ENCODE results near the gene STPG2. TPM values are rescaled to one million over a fixed set of nuclear protein-coding genes. Genes with fewer than 3 reads are reported as not detected.

Gene STPG2
- total and polyA plus RNA-seq, 4 donors: 0.10 to 0.65 (median 0.33) TPM; not detected in 1

GRCh38 chr4:98110214-98110613 lies 33.1 kb downstream of the STPG2 start:
- no peak overlapping the region for H3K4me3 ChIP-seq (ENCODE audit: low read length in 2 of 2)
- no peaks in the 10 kb centered on the region for H3K27me3 ChIP-seq (ENCODE audit: control insufficient read depth in 1 of 2, insufficient read depth in 2 of 2, low read length in 1 of 2)
- DNase-seq (no peak), ATAC-seq (ENCODE audit: low FRiP score) (no peak)
- H3K27ac ChIP-seq (ENCODE audit: low read depth in 1 of 2, low read length in 2 of 2): no peak overlapping the region
- H3K4me1 ChIP-seq (ENCODE audit: control insufficient read depth in 1 of 2, insufficient read depth in 2 of 2, low read length in 2 of 2): no peaks in the 10 kb centered on the region
- H3K9me3 ChIP-seq (ENCODE audit: control insufficient read depth, low read length): no peaks in the 10 kb centered on the region
- intact Hi-C loops (cut with DNase I): no loop called here
- 48 to 64% methylated on average over 5 of the region's 5 CpGs for WGBS, 2 donors
- H3K36me3 ChIP-seq (ENCODE audit: control insufficient read depth in 1 of 2, insufficient read depth in 2 of 2, low read length in 1 of 2): no peaks in the 10 kb centered on the region

GRCh38 chr4:98102660-98103059 lies 40.6 kb downstream of the STPG2 start:
- Histone ChIP-seq H3K27me3 (ENCODE audit: control insufficient read depth in 1 of 2, insufficient read depth in 2 of 2, low read length in 1 of 2) (no peaks in the 10 kb centered on the region), H3K36me3 (ENCODE audit: control insufficient read depth in 1 of 2, insufficient read depth in 2 of 2, low read length in 1 of 2) (no peaks in the 10 kb centered on the region), H3K4me1 (ENCODE audit: control insufficient read depth in 1 of 2, insufficient read depth in 2 of 2, low read length in 2 of 2) (no peaks in the 10 kb centered on the region), H3K9me3 (ENCODE audit: control insufficient read depth, low read length) (no peaks in the 10 kb centered on the region), H3K27ac (ENCODE audit: low read depth in 1 of 2, low read length in 2 of 2) (no peak overlapping the region), H3K4me3 (ENCODE audit: low read length in 2 of 2) (no peak overlapping the region)
- intact Hi-C loops (cut with DNase I): no loop called here
- 60 to 70% methylated on average over 1 of the region's 1 CpG for WGBS, 2 donors
- ATAC-seq (ENCODE audit: low FRiP score): no peak
- DNase-seq: no peak

- 0 to 38% methylated on average over 1 of the region's 1 CpG for WGBS, 2 donors
- no peaks in the 10 kb centered on the region for H3K4me1 ChIP-seq (ENCODE audit: control insufficient read depth in 1 of 2, insufficient read depth in 2 of 2, low read length in 2 of 2)
- H3K4me3 ChIP-seq (ENCODE audit: low read length in 2 of 2): no peak overlapping the region
- no peaks in the 10 kb centered on the region for H3K36me3 ChIP-seq (ENCODE audit: control insufficient read depth in 1 of 2, insufficient read depth in 2 of 2, low read length in 1 of 2)
- no peaks in the 10 kb centered on the region for H3K9me3 ChIP-seq (ENCODE audit: control insufficient read depth, low read length)
- ATAC-seq (ENCODE audit: low FRiP score) (no peak), DNase-seq (no peak)
- no peak overlapping the region for H3K27ac ChIP-seq (ENCODE audit: low read depth in 1 of 2, low read length in 2 of 2)
- H3K27me3 ChIP-seq (ENCODE audit: control insufficient read depth in 1 of 2, insufficient read depth in 2 of 2, low read length in 1 of 2): no peaks in the 10 kb centered on the region
- intact Hi-C loops (cut with DNase I): no loop called here
These were observed 41.3 kb downstream of the STPG2 start for GRCh38 chr4:98101988-98102387.

DNA sequence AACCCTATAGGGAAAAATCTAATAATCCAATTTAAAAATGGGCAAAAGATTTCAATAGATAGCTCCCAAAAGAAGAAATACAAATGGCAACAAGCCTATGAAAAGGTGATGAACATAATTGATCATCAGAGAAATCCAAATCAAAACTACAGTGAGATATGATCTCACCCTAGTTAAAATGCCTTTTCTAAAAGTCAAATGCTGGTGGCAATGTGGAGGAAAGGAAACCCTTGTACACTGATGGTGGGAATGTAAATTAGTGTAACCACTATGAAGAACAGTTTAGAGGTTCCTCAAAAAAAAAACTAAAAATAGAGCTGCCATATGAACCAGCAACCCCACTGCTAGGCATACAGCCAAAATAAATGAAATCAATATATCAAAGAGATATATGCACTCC lies 44.5 kb downstream of the STPG2 start:
- intact Hi-C loops (cut with DNase I): no loop called here
- H3K27me3 ChIP-seq (ENCODE audit: control insufficient read depth in 1 of 2, insufficient read depth in 2 of 2, low read length in 1 of 2): no peaks in the 10 kb centered on the region
- ATAC-seq (ENCODE audit: low FRiP score) (no peak), DNase-seq (no peak)
- no peak overlapping the region for H3K4me3 ChIP-seq (ENCODE audit: low read length in 2 of 2)
- H3K9me3 ChIP-seq (ENCODE audit: control insufficient read depth, low read length): no peaks in the 10 kb centered on the region
- H3K4me1 ChIP-seq (ENCODE audit: control insufficient read depth in 1 of 2, insufficient read depth in 2 of 2, low read length in 2 of 2): no peaks in the 10 kb centered on the region
- H3K36me3 ChIP-seq (ENCODE audit: control insufficient read depth in 1 of 2, insufficient read depth in 2 of 2, low read length in 1 of 2): no peaks in the 10 kb centered on the region
- no peak overlapping the region for H3K27ac ChIP-seq (ENCODE audit: low read depth in 1 of 2, low read length in 2 of 2)

DNA sequence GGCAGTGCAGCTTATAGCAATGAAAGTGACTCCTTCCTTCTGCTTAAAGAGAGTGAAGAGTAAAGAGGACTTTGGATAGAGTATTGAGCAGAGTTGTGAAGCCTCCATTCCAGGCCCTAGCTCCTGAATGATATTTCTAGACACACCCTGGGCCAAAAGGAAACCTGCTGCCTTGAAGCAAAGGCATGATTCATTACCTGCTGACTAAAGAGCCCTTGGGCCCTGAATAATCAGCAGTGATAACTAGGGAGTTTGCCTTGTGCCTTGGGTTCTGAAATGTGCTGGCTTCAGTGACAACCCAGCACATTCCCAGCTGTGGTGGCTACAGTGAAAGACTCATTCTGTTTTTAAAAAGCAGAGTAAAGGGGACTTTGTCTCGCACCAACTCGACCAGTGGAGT lies 49.2 kb downstream of the STPG2 start:
- Histone ChIP-seq H3K36me3 (ENCODE audit: control insufficient read depth in 1 of 2, insufficient read depth in 2 of 2, low read length in 1 of 2) (no peaks in the 10 kb centered on the region), H3K27me3 (ENCODE audit: control insufficient read depth in 1 of 2, insufficient read depth in 2 of 2, low read length in 1 of 2) (no peaks in the 10 kb centered on the region), H3K27ac (ENCODE audit: low read depth in 1 of 2, low read length in 2 of 2) (no peak overlapping the region), H3K9me3 (ENCODE audit: control insufficient read depth, low read length) (no peaks in the 10 kb centered on the region), H3K4me1 (ENCODE audit: control insufficient read depth in 1 of 2, insufficient read depth in 2 of 2, low read length in 2 of 2) (no peaks in the 10 kb centered on the region), H3K4me3 (ENCODE audit: low read length in 2 of 2) (no peak overlapping the region)
- no peak for DNase-seq
- ATAC-seq (ENCODE audit: low FRiP score): no peak
- 84 to 89% methylated on average over 2 of the region's 2 CpGs for WGBS, 2 donors
- intact Hi-C loops (cut with DNase I): no loop called here

DNA sequence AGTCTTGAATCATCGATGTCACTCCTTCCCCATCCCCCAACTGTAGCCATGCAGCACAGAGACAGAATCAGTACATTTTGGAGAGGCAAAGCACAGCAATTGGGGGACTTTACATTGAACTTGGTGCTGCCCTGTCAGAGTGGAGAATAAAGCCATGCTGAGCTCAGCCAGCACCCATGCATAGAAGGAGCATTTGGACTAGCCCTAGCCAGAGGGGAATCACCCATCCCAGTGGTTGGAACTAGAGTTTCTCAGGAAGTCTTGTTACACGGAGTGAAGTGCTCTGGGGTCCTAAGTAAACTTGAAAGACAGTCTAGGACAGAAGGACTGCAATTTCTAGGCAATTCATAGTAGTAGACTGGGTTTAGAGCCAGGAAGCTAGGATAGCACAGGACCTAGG lies 49.6 kb downstream of the STPG2 start:
- H3K9me3 ChIP-seq (ENCODE audit: control insufficient read depth, low read length): no peaks in the 10 kb centered on the region
- H3K27ac ChIP-seq (ENCODE audit: low read depth in 1 of 2, low read length in 2 of 2): no peak overlapping the region
- no peaks in the 10 kb centered on the region for H3K27me3 ChIP-seq (ENCODE audit: control insufficient read depth in 1 of 2, insufficient read depth in 2 of 2, low read length in 1 of 2)
- H3K36me3 ChIP-seq (ENCODE audit: control insufficient read depth in 1 of 2, insufficient read depth in 2 of 2, low read length in 1 of 2): no peaks in the 10 kb centered on the region
- ATAC-seq (ENCODE audit: low FRiP score): no peak
- H3K4me1 ChIP-seq (ENCODE audit: control insufficient read depth in 1 of 2, insufficient read depth in 2 of 2, low read length in 2 of 2): no peaks in the 10 kb centered on the region
- no peak for DNase-seq
- H3K4me3 ChIP-seq (ENCODE audit: low read length in 2 of 2): no peak overlapping the region
- WGBS, 2 donors: 77 to 85% methylated on average over 2 of the region's 2 CpGs
- intact Hi-C loops (cut with DNase I): no loop called here

- Histone ChIP-seq H3K4me3 (ENCODE audit: low read length in 2 of 2) (no peak overlapping the region), H3K27me3 (ENCODE audit: control insufficient read depth in 1 of 2, insufficient read depth in 2 of 2, low read length in 1 of 2) (no peaks in the 10 kb centered on the region), H3K9me3 (ENCODE audit: control insufficient read depth, low read length) (no peaks in the 10 kb centered on the region), H3K4me1 (ENCODE audit: control insufficient read depth in 1 of 2, insufficient read depth in 2 of 2, low read length in 2 of 2) (no peaks in the 10 kb centered on the region), H3K36me3 (ENCODE audit: control insufficient read depth in 1 of 2, insufficient read depth in 2 of 2, low read length in 1 of 2) (no peaks in the 10 kb centered on the region), H3K27ac (ENCODE audit: low read depth in 1 of 2, low read length in 2 of 2) (no peak overlapping the region)
- no peak for ATAC-seq (ENCODE audit: low FRiP score)
- 18% methylated on average over 2 of the region's 2 CpGs for WGBS, 2 donors
- DNase-seq: no peak
- intact Hi-C loops (cut with DNase I): no loop called here
These were observed 50.3 kb downstream of the STPG2 start for GRCh38 chr4:98092833-98093439.

DNA sequence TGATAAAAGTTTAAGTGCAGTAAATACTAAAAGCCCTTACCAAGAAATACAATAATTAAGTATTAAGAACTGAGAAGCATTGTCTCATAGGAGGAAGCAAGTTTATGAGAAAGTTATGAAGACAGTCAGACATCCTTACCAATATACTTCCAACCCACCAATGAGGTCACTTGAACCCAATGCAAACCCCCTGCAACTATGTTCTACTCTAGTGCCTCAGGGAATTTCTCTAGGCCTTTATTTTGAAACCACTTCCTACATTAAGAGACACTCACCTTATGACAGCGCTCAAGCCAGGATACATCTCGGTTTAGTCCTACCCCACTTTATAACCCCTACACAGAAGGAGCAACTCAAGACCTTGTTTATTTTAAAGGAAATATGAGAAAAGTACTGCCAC lies 61.3 kb downstream of the STPG2 start:
- intact Hi-C loops (cut with DNase I): no loop called here
- Histone ChIP-seq H3K27ac (ENCODE audit: low read depth in 1 of 2, low read length in 2 of 2) (no peak overlapping the region), H3K4me3 (ENCODE audit: low read length in 2 of 2) (no peak overlapping the region), H3K4me1 (ENCODE audit: control insufficient read depth in 1 of 2, insufficient read depth in 2 of 2, low read length in 2 of 2) (no peaks in the 10 kb centered on the region), H3K36me3 (ENCODE audit: control insufficient read depth in 1 of 2, insufficient read depth in 2 of 2, low read length in 1 of 2) (no peaks in the 10 kb centered on the region), H3K27me3 (ENCODE audit: control insufficient read depth in 1 of 2, insufficient read depth in 2 of 2, low read length in 1 of 2) (no peaks in the 10 kb centered on the region), H3K9me3 (ENCODE audit: control insufficient read depth, low read length) (no peaks in the 10 kb centered on the region)
- ATAC-seq (ENCODE audit: low FRiP score) (no peak), DNase-seq (no peak)
- WGBS, 2 donors: 94 to 96% methylated on average over 2 of the region's 2 CpGs

DNA sequence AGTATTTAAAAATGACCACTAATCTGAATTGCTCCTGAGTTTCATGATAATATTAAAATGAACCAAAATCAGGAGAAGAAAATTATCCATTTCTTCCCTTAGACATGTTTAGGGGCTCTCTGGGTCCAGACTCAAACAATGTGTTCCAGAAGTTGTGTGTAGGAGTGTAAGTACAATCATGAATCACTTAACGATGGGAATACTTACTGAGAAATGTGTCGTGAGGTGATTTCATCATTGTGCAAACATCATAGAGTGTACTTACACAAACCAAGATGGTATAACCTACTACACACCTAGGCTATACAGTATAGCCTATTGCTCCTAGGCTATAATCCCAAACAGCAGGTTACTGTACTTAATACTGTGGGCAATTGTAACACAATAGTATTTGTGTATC lies 74.8 kb downstream of the STPG2 start:
- DNase-seq: no peak
- H3K4me3 ChIP-seq (ENCODE audit: low read length in 2 of 2): no peak overlapping the region
- no peaks in the 10 kb centered on the region for H3K9me3 ChIP-seq (ENCODE audit: control insufficient read depth, low read length)
- WGBS, 2 donors: 81 to 83% methylated on average over 2 of the region's 2 CpGs
- ATAC-seq (ENCODE audit: low FRiP score): no peak
- no peaks in the 10 kb centered on the region for H3K4me1 ChIP-seq (ENCODE audit: control insufficient read depth in 1 of 2, insufficient read depth in 2 of 2, low read length in 2 of 2)
- no peaks in the 10 kb centered on the region for H3K36me3 ChIP-seq (ENCODE audit: control insufficient read depth in 1 of 2, insufficient read depth in 2 of 2, low read length in 1 of 2)
- intact Hi-C loops (cut with DNase I): loop anchor here in 1 of 2 donors (10.0 kb wide), 1 partner anchor 64 kb away; no protein-coding TSS in a partner anchor
- H3K27ac ChIP-seq (ENCODE audit: low read depth in 1 of 2, low read length in 2 of 2): no peak overlapping the region
- no peaks in the 10 kb centered on the region for H3K27me3 ChIP-seq (ENCODE audit: control insufficient read depth in 1 of 2, insufficient read depth in 2 of 2, low read length in 1 of 2)
